GM18517 (cell line): Measurements from ENCODE around the gene SLC48A1.

Source experiments
- ATAC-seq: cut with Tn5 transposase; IDR thresholded peaks from one replicate; pipeline ENCODE4 v1.9.1; 2021; ENCODE audit warnings: mild to moderate bottlenecking, moderate library complexity; ENCODE audit not compliant: unreplicated experiment

The SLC48A1 gene

DNA sequence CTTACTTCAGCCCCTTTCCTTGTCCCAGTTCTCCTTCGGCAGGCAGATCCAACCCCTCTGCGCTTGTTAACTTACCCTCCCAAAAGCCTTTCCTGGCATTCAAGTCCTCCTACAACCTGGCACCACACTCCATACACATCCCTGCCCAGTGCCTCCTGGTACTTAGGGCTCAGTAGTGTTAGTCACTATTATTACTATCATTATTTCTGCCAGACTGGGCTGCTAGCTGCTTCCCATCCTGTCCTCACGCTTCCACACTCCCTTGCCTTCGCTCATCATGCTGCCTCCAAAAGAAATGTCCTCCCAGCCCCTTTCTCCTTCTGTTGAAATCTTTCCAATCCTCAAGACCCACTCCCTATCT lies 48.3 kb downstream of the SLC48A1 start:
- ATAC-seq, result no peak

DNA sequence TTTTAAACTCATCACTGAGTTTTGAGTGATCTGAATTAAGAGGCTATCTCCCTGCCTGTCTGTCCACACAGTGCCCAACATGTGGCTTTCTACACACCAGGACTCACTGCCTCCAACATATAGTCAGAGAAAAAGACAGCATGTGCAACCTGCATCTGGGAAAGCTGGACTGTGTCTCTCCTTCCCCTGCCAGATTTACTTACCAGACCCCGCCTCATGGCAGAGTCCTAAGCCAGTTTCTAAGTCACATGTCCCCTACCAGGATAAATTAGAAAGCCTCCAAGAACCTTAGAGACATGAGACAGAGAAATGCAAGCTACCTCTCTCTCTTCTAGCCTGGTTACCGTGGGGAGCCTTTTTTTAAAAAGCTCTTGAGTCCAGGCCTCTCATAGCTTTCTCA lies 49.4 kb downstream of the SLC48A1 start:
- ATAC-seq, result no peak

DNA sequence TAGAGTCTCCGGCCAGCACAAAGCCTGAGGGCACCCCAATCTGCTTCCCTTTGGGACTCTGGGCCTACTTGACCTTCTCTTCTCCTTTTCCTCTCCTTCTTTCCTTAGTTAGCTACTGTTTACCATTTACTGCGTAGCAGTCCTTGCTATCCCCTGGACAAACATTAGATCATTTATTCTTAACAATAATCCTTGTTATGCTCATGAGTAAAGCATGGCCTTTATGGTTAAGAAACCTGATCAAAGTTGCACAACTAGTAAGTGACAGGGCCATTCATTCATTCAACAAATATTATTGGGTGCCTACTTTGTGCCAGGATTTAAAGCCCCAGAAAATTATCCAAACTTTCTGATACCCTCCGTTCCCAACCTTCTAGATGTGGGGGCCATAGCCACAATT lies 49.8 kb downstream of the SLC48A1 start:
- no peak for ATAC-seq

DNA sequence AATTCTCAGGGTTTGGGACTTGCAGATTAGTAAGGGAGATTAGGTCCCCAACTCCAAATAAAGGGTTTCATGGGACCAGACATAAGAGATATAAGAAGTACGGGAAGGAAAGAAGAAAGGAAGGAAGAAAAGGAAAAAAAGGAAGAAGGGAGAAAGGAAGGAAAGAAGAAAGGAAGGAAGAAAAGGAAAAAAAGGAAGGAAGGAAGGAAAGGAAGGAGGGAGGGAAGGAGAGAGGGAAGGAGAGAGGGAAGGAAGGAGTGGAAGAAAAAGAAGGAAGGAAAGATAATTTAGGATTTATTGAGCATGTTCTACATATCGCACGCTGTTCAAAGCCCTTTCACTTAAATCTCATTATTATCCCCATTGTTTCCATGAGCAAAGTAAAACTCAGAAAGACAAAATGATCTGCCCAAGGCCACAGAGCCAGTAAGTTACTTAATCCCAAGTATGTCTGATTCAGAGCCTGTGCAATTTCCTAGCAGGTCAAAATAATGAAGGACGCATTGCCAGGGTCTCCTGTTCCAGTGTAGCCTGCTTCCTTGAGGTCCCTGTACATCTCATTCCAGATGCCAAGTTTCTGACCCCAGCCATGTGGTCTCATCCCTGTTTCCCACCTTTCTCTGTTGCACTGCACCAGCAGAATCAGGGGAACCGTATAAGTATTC lies 50.5 kb downstream of the SLC48A1 start:
- no peak for ATAC-seq

DNA sequence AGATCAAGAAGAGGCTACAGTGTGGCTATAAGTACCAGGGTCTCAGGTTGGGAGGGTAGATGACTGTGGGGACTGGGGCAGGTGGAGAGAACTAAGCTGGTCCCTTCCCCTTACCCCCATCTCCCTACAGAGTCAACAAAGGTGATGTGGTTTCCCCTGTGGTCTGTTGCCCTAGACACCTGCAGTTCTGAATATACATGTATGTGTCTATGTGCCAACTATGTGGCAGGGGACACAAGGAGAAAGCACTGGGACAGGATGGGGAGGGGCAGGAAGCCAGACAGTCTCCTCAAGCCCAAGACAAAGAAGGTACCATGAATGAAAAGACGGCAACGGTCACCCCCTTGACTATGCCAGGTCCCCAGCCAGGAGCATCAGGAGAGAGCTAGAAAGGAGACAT lies 51.2 kb downstream of the SLC48A1 start:
- no peak for ATAC-seq

DNA sequence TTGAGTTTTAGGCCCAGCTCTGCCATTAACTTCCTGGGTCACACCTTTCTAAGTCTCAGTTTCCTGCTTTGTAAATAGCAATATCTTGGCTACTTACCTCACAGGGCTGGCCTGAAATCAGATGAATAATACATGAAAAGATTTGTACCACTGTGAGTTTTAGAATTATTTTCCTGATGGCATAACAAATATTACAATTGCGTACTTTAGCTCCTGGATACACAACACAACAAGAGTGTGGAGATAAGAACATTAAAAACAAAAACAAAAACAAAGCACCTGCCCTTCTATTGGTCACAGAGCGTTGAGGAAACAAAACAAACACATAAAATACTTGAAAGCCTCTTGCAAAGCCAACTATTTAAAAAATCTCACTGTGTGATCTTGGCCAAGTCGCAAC lies 51.6 kb downstream of the SLC48A1 start:
- ATAC-seq, result no peak

DNA sequence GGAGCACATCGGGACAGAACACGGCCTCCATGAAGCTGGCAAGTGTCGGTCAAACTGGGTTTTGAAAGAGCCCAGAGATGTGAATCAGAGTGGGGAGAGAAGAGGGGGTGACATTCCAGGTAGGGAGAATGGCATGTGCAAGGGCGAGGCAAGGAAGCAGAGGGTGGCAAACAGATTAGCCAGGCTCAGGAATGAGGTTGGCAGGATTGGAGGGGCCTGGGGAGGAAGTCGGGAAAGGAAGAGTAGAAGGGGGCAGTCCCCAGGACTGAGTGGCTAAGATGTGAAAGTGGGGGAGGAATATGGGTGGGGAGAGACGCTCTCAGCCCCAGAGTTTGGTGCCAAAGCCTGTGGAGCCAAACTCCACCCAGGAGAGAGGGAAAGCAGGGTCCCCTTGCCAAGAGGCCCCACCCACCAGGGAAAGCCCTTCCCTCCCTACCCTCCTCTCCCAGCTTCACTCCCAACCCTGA lies 52.2 kb downstream of the SLC48A1 start:
- ATAC-seq, result no peak

DNA sequence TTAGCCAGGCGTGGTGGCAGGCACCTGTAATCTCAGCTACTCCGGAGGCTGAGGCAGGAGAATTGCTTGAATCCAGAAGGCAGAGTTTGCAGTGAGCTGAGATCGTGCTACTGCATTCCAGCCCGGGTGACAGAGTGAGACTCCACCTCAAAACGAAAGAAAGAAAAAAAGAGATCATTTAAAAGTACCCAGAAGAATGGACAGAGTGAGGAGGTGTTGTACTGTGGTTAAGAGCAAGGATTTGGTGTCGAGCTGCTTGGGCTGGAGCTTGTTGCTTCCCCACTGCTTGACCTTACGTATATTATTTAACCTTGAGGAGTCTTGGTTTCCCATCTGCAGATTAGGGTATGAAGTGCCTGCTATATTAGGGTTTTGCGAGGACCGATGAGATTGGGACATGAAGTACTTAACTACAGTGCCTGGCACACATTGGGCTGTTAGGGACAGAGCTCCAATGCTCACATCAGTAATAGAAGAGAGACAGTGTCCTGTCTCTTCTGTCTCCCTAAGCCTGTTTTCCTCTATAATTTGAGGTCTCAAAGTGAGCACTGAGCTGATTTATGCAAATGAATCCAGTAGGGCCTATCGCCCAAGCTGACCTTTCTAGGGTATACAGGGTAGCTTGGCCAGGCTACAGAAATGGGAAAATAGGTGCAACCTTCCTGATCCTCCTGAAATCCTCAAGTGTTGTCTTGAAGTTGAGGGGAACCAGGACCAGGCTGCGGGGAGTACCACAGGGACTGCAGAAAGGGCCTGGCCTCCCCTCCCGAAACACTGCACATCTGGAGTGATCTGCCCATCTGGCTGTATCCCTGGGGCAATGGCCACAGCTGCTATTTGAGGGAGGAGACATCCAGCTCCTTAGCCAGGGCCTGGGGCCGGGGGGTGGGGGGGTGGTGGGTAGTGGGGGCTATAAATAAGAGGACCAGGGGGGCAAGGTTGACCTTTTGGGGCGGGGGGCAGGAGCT lies 55.3 kb downstream of the SLC48A1 start:
- no peak for ATAC-seq

DNA sequence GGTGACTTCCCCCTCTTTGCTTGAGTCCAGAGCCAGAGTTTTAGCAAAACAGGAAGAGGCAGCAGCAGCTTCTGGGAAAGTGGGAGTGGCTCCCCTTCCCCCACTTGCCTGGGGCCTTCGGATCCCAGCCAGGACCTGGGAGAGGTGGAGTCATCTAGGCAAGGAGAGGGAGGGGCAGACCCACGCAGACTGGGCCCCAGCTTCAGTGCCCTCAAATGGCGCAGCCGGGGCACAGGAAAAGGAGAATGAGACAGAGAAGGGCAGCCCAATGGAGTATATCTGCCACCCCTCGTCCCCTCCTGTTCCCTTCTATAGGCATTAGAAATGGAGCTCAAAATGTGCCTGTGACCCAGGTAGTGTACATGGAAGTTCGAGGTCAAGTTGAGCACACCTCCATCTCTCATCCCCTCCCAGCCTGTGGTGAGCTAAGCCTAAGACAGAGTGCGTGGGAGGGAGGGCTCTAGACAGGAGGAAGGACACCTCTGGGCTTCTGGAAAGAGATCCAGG lies 56.0 kb downstream of the SLC48A1 start:
- no peak for ATAC-seq

DNA sequence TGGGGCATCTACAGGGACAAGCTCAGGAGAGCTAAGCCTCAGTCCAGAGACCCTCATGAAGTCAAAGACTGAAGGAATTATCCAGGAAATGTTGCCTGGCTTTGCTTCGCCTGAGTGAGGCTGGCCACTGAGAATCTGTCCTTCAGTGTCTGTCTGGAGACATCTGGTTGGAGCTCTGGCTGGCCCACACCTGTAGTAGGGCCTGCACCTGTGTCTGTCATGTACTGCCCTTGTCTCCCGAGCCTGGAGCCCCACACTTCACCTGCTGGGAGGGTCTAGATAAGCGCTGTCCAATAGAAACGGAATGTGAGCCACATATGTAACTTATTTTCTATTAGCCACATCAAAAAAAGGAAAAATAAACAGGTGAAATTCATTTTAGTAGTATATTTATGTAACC lies 56.5 kb downstream of the SLC48A1 start:
- ATAC-seq, result no peak
